ENCODE measurements around the gene GPR27. TPM values are rescaled to one million over a fixed set of nuclear protein-coding genes. Genes with fewer than 3 reads are reported as not detected.

Gene GPR27
- total RNA-seq, 1 experiment from 2014 or later = not detected

- no peak overlapping the region for H3K4me2 ChIP-seq
- no peaks in the 10 kb centered on the region for H3K9me3 ChIP-seq (ENCODE audit: insufficient read depth, low read depth)
- POLR2A ChIA-PET (ENCODE audit: unreplicated experiment) = no interaction called here
- H2AFZ ChIP-seq = no peak overlapping the region
- no peaks in the 10 kb centered on the region for H3K9me2 ChIP-seq (ENCODE audit: insufficient read depth)
- no peaks in the 10 kb centered on the region for H3K4me1 ChIP-seq (replicated peaks; ENCODE audit: insufficient read depth)
- TF ChIP-seq CTCF (conservative IDR thresholded peaks at IDR 0.05) (no peak), EZH2 (IDR thresholded peaks at IDR 0.05; ENCODE audit: low read depth) (no peak)
- H3K79me2 ChIP-seq (ENCODE audit: low read depth) = no peaks in the 10 kb centered on the region
- DNase-seq = no peak
- H3K36me3 ChIP-seq (ENCODE audit: low read depth) = no peaks in the 10 kb centered on the region
- no peaks in the 10 kb centered on the region for H3F3A ChIP-seq (ENCODE audit: insufficient read depth, low read depth)
- intact Hi-C loops (cut with micrococcal nuclease; ENCODE audit: unreplicated experiment) = no loop called here
- no peaks in the 10 kb centered on the region for H4K20me1 ChIP-seq (ENCODE audit: insufficient read depth)
- no peak overlapping the region for H3K27ac ChIP-seq
- BruUV-seq (replicated peaks) = no TSS peak
- H3K27me3 ChIP-seq (ENCODE audit: insufficient read depth, low read depth) = peaks cover 6% of the 10 kb centered on the region
- H3K4me3 ChIP-seq = no peak overlapping the region
- CTCF ChIA-PET = no interaction called here
Measured at GRCh38 chr3:71800023-71800422, 46.4 kb downstream of the GPR27 start.

GRCh38 chr3:71801986-71802385 lies 48.3 kb downstream of the GPR27 start:
- Histone ChIP-seq H3K9me3 (ENCODE audit: insufficient read depth, low read depth) (no peaks in the 10 kb centered on the region), H3K4me1 (replicated peaks; ENCODE audit: insufficient read depth) (no peaks in the 10 kb centered on the region), H3K9me2 (ENCODE audit: insufficient read depth) (no peaks in the 10 kb centered on the region), H3K27me3 (ENCODE audit: insufficient read depth, low read depth) (peaks cover 3% of the 10 kb centered on the region; the same call in 1 of the 2 replicates), H3K4me2 (no peak overlapping the region), H3K4me3 (no peak overlapping the region), H3K79me2 (ENCODE audit: low read depth) (no peaks in the 10 kb centered on the region), H3K27ac (no peak overlapping the region), H3K36me3 (ENCODE audit: low read depth) (no peaks in the 10 kb centered on the region), H4K20me1 (ENCODE audit: insufficient read depth) (no peaks in the 10 kb centered on the region), H2AFZ (no peak overlapping the region), H3F3A (ENCODE audit: insufficient read depth, low read depth) (no peaks in the 10 kb centered on the region)
- no TSS peak for BruUV-seq (replicated peaks)
- ChIA-PET CTCF (no interaction called here), POLR2A (ENCODE audit: unreplicated experiment) (no interaction called here)
- TF ChIP-seq CTCF (conservative IDR thresholded peaks at IDR 0.05) = no peak
- no peak for TF ChIP-seq EZH2 (IDR thresholded peaks at IDR 0.05; ENCODE audit: low read depth)
- intact Hi-C loops (cut with micrococcal nuclease; ENCODE audit: unreplicated experiment) = no loop called here
- no peak for DNase-seq

- no peak overlapping the region for H3K4me3 ChIP-seq
- peaks cover 3% of the 10 kb centered on the region; the same call in 1 of the 2 replicates for H3K27me3 ChIP-seq (ENCODE audit: insufficient read depth, low read depth)
- ChIA-PET CTCF (no interaction called here), POLR2A (ENCODE audit: unreplicated experiment) (no interaction called here)
- H3K4me2 ChIP-seq = no peak overlapping the region
- intact Hi-C loops (cut with micrococcal nuclease; ENCODE audit: unreplicated experiment) = no loop called here
- H3K9me3 ChIP-seq (ENCODE audit: insufficient read depth, low read depth) = no peaks in the 10 kb centered on the region
- H3F3A ChIP-seq (ENCODE audit: insufficient read depth, low read depth) = no peaks in the 10 kb centered on the region
- no peak for TF ChIP-seq CTCF (conservative IDR thresholded peaks at IDR 0.05)
- TF ChIP-seq EZH2 (IDR thresholded peaks at IDR 0.05; ENCODE audit: low read depth) = no peak
- no peak overlapping the region for H3K27ac ChIP-seq
- H3K4me1 ChIP-seq (replicated peaks; ENCODE audit: insufficient read depth) = no peaks in the 10 kb centered on the region
- no peaks in the 10 kb centered on the region for H3K79me2 ChIP-seq (ENCODE audit: low read depth)
- H3K9me2 ChIP-seq (ENCODE audit: insufficient read depth) = no peaks in the 10 kb centered on the region
- DNase-seq = no peak
- no peak overlapping the region for H2AFZ ChIP-seq
- BruUV-seq (replicated peaks) = no TSS peak
- no peaks in the 10 kb centered on the region for H3K36me3 ChIP-seq (ENCODE audit: low read depth)
- no peaks in the 10 kb centered on the region for H4K20me1 ChIP-seq (ENCODE audit: insufficient read depth)
Measured at GRCh38 chr3:71803248-71803647, 49.6 kb downstream of the GPR27 start.

Data from PC-9 (cell line).